GM19351 (cell line): ENCODE measurements around the gene ABHD10.
A peak's percentile ranks its signal among the peaks of the same experiment; 100 is the strongest.
"Not testable (repeated sequence)": the region's sequence is repeated elsewhere in the genome, so short reads cannot be mapped to it uniquely, and the experiment has no call there.

Experiments
- ATAC-seq: cut with Tn5 transposase; IDR thresholded peaks from one replicate; pipeline ENCODE4 v1.9.1; 2021; ENCODE audit warnings: mild to moderate bottlenecking, moderate library complexity; ENCODE audit not compliant: unreplicated experiment

The ABHD10 gene

GRCh38 chr3:112020674-112021085, 41.9 kb downstream of the ABHD10 start:
- no peak for ATAC-seq

GRCh38 chr3:112027142-112027541, 48.3 kb downstream of the ABHD10 start:
- no peak for ATAC-seq

GRCh38 chr3:112027826-112028225, 49.0 kb downstream of the ABHD10 start:
- no peak for ATAC-seq

DNA sequence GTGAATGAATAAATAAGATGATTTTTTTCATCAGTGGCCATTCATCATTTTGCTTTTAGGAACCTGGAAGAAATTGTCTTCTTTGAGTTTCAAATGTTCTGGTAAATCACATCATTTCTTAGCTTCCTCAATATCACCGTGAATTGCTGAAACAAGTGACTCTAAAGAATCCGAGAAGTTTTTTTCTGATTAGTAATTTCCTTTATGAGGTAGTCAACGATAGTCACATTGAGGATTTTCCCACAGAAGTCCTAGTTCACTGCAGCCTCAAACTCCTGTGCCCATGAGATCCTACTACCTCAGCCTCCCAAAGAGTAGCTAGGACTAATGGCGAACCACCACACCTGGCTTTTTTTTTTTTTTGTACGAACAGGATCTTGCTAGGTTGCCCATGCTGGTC, 52.1 kb downstream of the ABHD10 start:
- no peak for ATAC-seq

DNA sequence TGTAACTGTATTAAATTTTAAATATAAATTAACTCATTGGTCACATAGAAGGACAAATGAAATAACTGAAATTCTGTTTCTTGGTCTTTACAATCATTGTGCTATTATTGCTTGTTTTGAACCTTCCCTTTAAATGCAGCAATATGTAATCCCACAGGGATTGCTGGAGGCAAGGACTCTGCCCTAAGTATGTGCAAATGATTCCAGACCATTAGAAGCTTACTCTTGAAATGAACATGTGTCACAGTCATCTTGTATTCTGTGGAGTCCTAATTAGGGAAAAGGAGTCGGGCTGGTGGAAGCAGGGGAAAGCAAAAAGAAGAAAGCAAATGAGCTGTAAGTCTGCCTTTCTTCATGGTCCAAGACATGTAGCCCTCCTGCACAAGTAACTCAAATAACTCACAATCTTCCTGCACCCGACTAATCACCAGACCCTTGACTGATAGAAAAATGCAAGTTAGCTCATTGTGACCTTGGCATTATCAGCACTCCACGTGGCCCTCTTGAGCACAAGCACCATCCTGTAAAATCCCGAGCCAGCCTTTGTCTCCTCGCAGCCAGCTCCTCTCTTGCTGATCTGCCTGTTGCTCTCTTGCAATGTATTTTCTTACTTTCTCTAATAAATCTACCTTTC, 53.4 kb downstream of the ABHD10 start:
- ATAC-seq = no peak

GRCh38 chr3:112034436-112034835, 55.6 kb downstream of the ABHD10 start, which contains the start of gene TMPRSS7:
TMPRSS7 (plus strand) TSS chr3:112034736; CDS start chr3:112034846, 110 bp downstream.
- ATAC-seq = no peak

DNA sequence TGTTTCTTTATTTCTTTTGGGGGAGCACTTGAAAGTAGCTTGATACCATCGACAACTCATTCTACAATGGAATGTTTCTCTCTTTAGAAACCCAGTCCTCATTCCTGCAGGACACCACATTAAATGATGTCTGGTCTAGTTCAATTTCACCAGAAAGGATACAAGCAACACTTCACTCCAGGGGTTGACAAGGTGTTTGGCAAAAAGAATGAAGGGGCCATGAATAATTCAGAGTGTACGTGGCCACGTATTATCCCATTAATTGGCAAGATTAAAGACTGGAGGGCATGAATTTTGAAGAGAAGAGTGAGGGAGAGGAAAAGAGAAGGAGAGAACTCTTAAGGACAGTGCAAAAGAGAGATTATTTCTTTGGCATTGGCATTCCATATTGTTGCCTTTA, 56.4 kb downstream of the ABHD10 start:
- no peak for ATAC-seq

DNA sequence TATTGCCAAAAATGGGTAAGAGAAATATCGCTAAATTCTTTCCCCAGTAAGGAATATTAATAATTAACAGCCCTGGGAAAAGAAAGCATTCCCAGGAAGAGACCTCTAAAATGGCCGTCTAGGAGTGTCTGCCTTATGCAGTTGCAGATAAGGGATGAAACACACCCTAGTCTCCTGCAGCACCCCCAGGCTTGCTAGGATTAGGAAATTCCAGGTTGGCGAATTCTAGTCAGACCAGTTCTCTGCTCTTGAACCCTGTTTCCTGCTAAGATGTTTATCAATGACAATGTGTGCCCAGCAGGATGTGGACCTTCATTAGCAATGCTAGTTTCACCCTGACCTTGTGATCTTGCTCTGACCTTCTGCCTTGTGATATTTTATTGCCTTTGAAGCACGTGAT, 58.4 kb downstream of the ABHD10 start:
- ATAC-seq = not testable (repeated sequence)

DNA sequence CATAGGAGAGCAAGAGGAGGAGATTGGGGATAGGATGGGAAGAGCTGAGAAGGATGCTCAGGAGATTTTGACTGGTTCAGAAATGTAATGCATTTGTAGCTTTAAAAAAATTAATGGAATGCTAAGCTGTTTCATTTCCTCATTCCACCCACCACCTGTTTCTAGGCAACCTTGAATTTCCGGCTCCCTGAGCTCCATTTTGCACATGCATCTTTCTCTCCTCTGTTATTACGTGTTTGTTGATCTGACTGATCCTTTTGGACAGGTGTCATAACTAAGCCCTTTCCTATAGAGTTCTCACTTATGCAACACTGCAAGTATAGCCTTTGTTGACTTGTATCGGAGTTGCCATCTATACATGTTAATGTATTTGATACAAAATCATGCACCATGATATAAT, 60.0 kb downstream of the ABHD10 start:
- peak; percentile 56 for ATAC-seq

DNA sequence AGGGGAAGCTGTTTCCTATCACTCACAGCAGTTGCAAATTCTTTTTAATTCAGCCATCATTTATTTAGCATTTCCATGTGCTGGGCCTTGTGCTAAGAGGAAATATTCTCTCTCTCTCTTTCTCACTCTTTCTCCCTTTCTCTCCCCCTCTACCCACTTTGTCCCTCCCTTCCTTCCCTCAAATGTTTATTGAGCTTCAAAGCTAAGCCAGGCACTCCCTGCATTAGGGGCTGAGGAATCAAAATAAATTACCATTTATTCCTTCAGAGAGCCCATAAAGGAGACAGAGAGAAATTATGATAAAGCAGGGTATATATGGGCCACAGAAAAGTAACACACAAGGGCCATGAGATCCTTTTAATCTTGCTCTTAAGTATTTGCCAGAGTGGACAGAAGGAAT, 62.5 kb downstream of the ABHD10 start:
- no peak for ATAC-seq

DNA sequence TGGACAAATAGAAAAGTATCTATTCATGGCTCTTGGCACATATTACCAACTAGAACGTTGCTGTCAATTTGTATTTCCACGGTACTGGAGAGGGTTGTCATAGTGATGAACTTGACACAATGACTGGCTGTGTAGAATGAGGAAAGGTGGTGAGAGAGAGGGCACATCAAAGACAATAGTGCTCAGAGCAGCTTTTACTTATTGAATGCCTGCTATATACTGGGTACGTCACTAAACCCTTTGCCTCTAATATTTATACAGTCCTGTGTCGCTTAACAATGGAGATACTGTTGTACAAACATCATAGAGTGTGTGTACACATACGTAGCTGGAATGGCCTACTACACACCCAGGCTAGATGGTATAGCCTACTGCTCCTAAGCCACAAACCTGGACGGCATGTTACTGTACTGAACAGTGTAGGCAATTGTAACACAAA, 64.0 kb downstream of the ABHD10 start:
- ATAC-seq = no peak
